ENCODE data around the gene EVPL.

The EVPL gene

GRCh38 chr17:76017481-76018339, 9.4 kb downstream of the EVPL start:
- no peak for DNase-seq

- no peak for DNase-seq
Measured at GRCh38 chr17:76014925-76015261, 12.2 kb downstream of the EVPL start.

- DNase-seq, result peak; percentile 78 to 80
Measured at GRCh38 chr17:76014100-76014924, 12.8 kb downstream of the EVPL start.

- DNase-seq, result no peak
Measured at GRCh38 chr17:76013377-76013932, 13.7 kb downstream of the EVPL start.

GRCh38 chr17:76011951-76012350, 15.2 kb downstream of the EVPL start:
- no peak for DNase-seq

- no peak for DNase-seq
Measured at GRCh38 chr17:76009969-76010661, 17.0 kb downstream of the EVPL start.

GRCh38 chr17:76009447-76009846, 17.7 kb downstream of the EVPL start:
- no peak for DNase-seq

- DNase-seq, result no peak
Measured at GRCh38 chr17:76008630-76009425, 18.3 kb downstream of the EVPL start.

- DNase-seq, result no peak
Measured at GRCh38 chr17:76008208-76008607, 18.9 kb downstream of the EVPL start.

GRCh38 chr17:76007850-76008165, 19.3 kb downstream of the EVPL start:
- no peak for DNase-seq

GRCh38 chr17:76007131-76007849, 19.8 kb downstream of the EVPL start:
- DNase-seq, result no peak

GRCh38 chr17:76005263-76006149, 21.6 kb downstream of the EVPL start:
- peak; percentile 74 to 77 for DNase-seq

GRCh38 chr17:76004750-76005262, 22.3 kb downstream of the EVPL start:
- no peak for DNase-seq

GRCh38 chr17:76003915-76004314, 23.2 kb downstream of the EVPL start:
- DNase-seq, result no peak

- DNase-seq, result no peak
Measured at GRCh38 chr17:76002100-76002499, 25.0 kb downstream of the EVPL start.

- DNase-seq, result no peak
Measured at GRCh38 chr17:76000755-76001521, 26.2 kb downstream of the EVPL start, which contains the start of gene CDK3. Gene CDK3, plus strand, starts transcription at chr17:76000855. Its CDS starts 571 bp downstream, at chr17:76001426.

GRCh38 chr17:76000016-76000754, 26.9 kb downstream of the EVPL start:
- peak; percentile 49 to 54 for DNase-seq

- no peak for DNase-seq
Measured at GRCh38 chr17:75998327-75998795, 28.7 kb downstream of the EVPL start.
